H1 (cell line): ENCODE data around the gene PLXDC2. TPM values are rescaled to one million over a fixed set of nuclear protein-coding genes. Genes with fewer than 3 reads are reported as not detected.

ENCODE experiments used
- CEBPB ChIP-seq: IDR thresholded peaks from 2 replicates; pipeline ENCODE4 v1.6.1; 2012; ENCODE audit warnings: low read depth, low read length
- NRF1 ChIP-seq: IDR thresholded peaks from 2 replicates; pipeline ENCODE4 v1.6.1; 2011; ENCODE audit warnings: mild to moderate bottlenecking, low read depth, low read length, improper control_type of control experiment
- polyA plus RNA-seq, 7 experiments: library from polyadenylated mRNA; depleted of rRNA in 3 of 7; stranded (reverse) in 5 of 7; unstranded in 2 of 7; fragments of >200 nt in 5 of 7; fragments of 200-250 nt in 2 of 7; gene quantifications; 1 replicate in 5 of 7; 2 replicates in 1 of 7; 4 replicates in 1 of 7; pipeline versions ENCODE4 v1.2.1 to v1.2.3, GENCODE V29; 2011 to 2013; ENCODE audit warnings: missing spikeins in 2 of 7, mixed read lengths in 2 of 7
- total RNA-seq: library from RNA; stranded (reverse); fragmentation: NEBNext Ultra II Directional; extraction: Animal tissue kit (Norgen Biotek cat#: 25700); gene quantifications from 2 replicates; pipeline ENCODE4 v1.2.1, GENCODE V29; 2021

Gene PLXDC2
- total and polyA plus RNA-seq, 2 of the 8 experiments (the other 6 are each of a cell fraction or from before 2014, with no cell fraction given), result 23.0 to 40.5 TPM

DNA sequence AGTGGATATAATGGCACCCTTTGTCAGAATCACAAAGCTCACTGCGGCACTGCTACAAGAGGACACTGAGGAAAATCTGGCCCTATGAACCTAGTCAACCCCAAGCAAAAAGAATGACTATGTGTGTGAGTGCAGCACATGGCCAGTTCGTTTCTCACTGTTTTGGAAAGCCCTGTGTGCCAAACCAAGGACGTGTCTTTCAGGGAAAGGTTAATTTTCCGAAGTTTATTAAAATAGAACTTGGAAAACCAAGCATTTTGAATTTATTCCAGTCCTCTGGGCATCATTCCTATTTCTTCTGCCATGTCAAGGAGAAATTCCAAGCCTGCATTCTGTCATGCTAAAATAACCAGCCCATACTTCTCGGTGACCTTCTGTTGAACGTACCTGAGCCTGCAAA is 471.8 kb downstream of the PLXDC2 start (continued):
- TF ChIP-seq NRF1, result no peak
- TF ChIP-seq CEBPB, result no peak
